Left ventricle myocardium inferior (tissue), 1 donor: ENCODE measurements around the gene RARS2. TPM values are rescaled to one million over a fixed set of nuclear protein-coding genes. Genes with fewer than 3 reads are reported as not detected.

Source experiments
- DNase-seq: peaks from one replicate; pipeline ENCODE4 v3.0.0-alpha.2; 2020
- H3K27ac ChIP-seq: fragments of 200-600 bp; replicated peaks from 2 replicates; pipeline ENCODE4 v1.8.0; 2021
- H3K27me3 ChIP-seq: fragments of 200-600 bp; 2 replicates; pipeline ENCODE4 v1.8.0; 2021; ENCODE audit warnings: low read depth
- H3K36me3 ChIP-seq: fragments of 200-600 bp; 2 replicates; pipeline ENCODE4 v1.8.0; 2021
- H3K4me1 ChIP-seq: fragments of 200-600 bp; 2 replicates; pipeline ENCODE4 v1.8.0; 2021
- H3K4me3 ChIP-seq: fragments of 200-600 bp; 2 replicates; pipeline ENCODE4 v1.8.0; 2021; ENCODE audit warnings: mild to moderate bottlenecking, moderate library complexity
- H3K9me3 ChIP-seq: fragments of 200-600 bp; replicated peaks from 2 replicates; pipeline ENCODE4 v1.8.0; 2021
- intact Hi-C: fragments of 100-400 bp; cut with micrococcal nuclease; formaldehyde crosslinking; loops from one replicate; pipeline ENCODE4 v1.11.0; 2022
- total RNA-seq: library from RNA; stranded (reverse); fragmentation: NEBNext Ultra II Directional; extraction: Animal tissue kit (Norgen Biotek cat#: 25700); gene quantifications from one replicate; pipeline ENCODE4 v1.2.1, GENCODE V29; 2021
- TF ChIP-seq, protein P1 (sequence below): fragments of 200-600 bp; IDR thresholded peaks from 2 replicates; pipeline ENCODE4 v1.8.0; 2021; ENCODE audit warnings: antibody characterized with exemption, mild to moderate bottlenecking, borderline replicate concordance
- donor health status: DM: no; HTN: yes; CAD: no; lungs with severe emphysema.

The RARS2 gene
- total RNA-seq, 1 donor from 2014 or later: 19.5 TPM

DNA sequence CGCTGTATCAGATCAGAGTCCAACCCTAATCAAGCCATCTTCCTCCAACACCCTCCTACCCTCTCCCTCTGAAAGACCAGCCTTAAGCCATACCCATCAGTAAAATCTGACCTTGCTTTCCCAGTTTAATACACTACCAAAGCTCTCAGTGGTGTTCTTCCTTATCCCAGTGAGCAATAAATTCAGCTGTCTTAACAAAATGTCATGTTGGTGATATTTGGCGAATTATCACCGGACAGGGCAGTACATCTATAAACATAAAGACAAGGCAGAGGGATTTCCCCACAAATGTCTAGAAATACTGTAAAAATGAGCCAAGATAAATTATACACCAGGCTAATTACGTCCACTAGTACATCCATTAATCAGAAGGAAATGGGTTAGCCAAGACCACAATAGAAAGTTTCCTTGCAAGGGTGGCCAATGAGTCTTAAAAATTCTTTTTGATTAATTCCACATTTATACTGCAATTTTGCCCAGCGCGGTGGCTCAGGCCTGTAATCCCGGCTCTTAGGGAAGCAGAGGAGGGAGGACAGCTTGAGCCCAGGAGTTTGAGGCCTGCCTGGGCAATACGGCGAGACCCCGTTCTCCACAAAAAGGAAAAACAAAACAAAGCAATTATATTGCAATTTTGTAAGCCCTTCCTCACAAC is 905 bp downstream of the RARS2 start:
- peak overlapping the region; percentile 84 for H3K4me3 ChIP-seq
- no peaks in the 10 kb centered on the region for H3K27me3 ChIP-seq
- peaks cover 67% of the 10 kb centered on the region for H3K4me1 ChIP-seq
- intact Hi-C loops: no loop called here
- H3K36me3 ChIP-seq: no peaks in the 10 kb centered on the region
- no peaks in the 10 kb centered on the region for H3K9me3 ChIP-seq
- TF ChIP-seq, protein P1, sequence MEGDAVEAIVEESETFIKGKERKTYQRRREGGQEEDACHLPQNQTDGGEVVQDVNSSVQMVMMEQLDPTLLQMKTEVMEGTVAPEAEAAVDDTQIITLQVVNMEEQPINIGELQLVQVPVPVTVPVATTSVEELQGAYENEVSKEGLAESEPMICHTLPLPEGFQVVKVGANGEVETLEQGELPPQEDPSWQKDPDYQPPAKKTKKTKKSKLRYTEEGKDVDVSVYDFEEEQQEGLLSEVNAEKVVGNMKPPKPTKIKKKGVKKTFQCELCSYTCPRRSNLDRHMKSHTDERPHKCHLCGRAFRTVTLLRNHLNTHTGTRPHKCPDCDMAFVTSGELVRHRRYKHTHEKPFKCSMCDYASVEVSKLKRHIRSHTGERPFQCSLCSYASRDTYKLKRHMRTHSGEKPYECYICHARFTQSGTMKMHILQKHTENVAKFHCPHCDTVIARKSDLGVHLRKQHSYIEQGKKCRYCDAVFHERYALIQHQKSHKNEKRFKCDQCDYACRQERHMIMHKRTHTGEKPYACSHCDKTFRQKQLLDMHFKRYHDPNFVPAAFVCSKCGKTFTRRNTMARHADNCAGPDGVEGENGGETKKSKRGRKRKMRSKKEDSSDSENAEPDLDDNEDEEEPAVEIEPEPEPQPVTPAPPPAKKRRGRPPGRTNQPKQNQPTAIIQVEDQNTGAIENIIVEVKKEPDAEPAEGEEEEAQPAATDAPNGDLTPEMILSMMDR: no peak
- peak overlapping the region; percentile 82 for H3K27ac ChIP-seq
- DNase-seq: no peak

DNA sequence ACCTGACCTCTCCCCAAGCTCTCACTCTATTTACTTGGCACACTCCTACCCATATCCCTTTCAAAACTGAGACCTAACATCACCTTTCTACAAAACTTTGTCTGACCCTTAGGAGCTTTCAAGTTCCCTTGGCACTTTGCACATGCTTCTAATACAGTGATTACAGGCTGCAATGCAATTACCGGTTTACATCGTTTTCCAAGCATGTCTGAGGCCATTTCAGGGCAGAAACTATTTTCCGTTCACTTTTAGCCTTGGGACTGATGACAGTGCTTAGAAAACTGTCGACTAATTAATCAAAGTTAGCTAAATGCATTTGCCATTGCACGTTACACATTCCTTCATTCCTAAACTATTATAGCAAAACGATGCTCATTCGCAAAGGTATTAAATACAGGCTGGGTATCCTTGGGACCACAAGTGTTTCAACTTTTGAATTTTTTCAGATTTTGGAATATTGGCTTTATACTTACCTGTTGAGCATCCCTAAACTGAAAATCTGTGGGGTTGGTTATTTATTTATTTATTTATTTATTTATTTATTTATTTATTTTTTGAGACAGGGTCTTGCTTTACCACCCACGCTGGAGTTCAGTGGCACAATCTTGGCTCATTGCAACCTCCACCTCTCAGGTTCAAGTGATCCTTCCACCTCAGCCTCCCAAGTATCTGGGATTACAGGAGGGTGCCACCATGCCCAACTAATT is 3.3 kb downstream of the RARS2 start:
- Histone ChIP-seq H3K27ac (no peak overlapping the region), H3K4me1 (peaks cover 63% of the 10 kb centered on the region), H3K4me3 (no peak overlapping the region), H3K27me3 (no peaks in the 10 kb centered on the region), H3K36me3 (peaks cover 19% of the 10 kb centered on the region), H3K9me3 (no peaks in the 10 kb centered on the region)
- DNase-seq: no peak
- TF ChIP-seq, protein P1: no peak
- intact Hi-C loops: no loop called here

DNA sequence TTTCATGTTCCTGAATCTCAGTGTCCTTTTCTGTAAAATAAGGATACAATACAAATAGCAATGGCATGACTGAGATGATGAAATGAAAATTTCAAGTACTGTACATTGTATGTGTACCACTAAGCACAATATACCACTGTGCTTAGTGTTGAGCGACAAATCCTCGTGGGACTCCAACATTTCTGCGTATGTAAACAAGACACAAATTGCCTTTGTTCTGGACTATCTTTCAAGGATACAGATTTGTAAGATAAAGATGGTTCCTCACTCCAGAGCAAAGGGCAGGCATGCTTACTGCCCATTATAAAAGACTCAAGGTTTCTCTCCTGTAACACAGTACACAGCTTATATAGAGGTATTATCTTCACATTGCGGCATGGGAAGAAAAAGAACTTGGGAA is 6.0 kb downstream of the RARS2 start:
- intact Hi-C loops: no loop called here
- TF ChIP-seq, protein P1: no peak
- Histone ChIP-seq H3K4me1 (peaks cover 44% of the 10 kb centered on the region), H3K4me3 (no peak overlapping the region), H3K9me3 (no peaks in the 10 kb centered on the region), H3K27me3 (no peaks in the 10 kb centered on the region), H3K36me3 (peaks cover 36% of the 10 kb centered on the region), H3K27ac (no peak overlapping the region)
- DNase-seq: no peak

DNA sequence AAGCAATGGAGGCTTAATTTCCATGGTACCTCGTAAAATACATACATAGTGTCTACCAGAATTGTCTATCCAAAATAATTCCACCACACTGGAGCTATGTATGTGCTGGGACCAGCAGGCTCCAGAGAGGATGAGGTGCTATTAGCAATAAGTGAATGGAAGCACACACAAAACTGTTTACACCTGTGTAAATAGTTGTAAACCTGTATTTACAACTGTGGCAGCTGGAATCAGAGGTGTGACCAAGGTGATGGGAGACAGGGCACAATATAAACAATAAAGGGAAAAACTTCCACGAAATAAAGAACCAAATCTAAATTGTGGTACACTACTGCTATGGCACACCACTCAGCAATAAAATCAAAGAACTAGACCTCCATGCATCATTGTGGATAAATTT is 14.4 kb downstream of the RARS2 start:
- DNase-seq: no peak
- Histone ChIP-seq H3K4me1 (peaks cover 38% of the 10 kb centered on the region), H3K36me3 (peaks cover 8% of the 10 kb centered on the region), H3K9me3 (no peaks in the 10 kb centered on the region), H3K4me3 (no peak overlapping the region), H3K27me3 (no peaks in the 10 kb centered on the region), H3K27ac (no peak overlapping the region)
- intact Hi-C loops: no loop called here
- TF ChIP-seq, protein P1: no peak

DNA sequence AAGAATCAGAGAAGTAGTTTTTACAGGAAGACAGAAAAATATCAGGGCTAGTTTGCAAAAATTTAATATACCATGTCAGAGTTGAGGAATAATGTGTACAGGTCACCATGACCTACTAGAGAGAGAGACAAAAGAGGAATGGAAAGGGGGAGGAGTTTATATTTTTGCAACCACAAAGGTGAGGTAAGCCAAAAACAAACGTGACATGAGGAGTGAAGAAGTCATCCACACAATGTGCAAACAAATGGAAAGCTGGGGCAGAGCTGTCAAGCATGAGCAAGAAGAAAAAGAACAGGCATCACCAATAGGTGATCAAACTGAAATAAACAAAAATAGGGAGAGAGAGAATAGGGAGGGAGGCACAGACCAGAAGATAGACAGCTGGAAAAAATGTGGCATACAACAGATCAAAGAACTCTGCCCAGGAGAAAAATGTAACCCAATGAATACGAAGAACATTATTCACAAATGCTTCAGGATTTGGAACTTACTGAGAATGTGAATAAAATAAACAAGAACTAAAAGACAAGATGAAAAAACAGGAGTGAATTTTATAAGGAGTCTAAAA is 15.5 kb downstream of the RARS2 start:
- DNase-seq: no peak
- TF ChIP-seq, protein P1: no peak
- H3K36me3 ChIP-seq: no peaks in the 10 kb centered on the region
- H3K27ac ChIP-seq: no peak overlapping the region
- no peak overlapping the region for H3K4me3 ChIP-seq
- H3K27me3 ChIP-seq: no peaks in the 10 kb centered on the region
- no peaks in the 10 kb centered on the region for H3K9me3 ChIP-seq
- peaks cover 37% of the 10 kb centered on the region for H3K4me1 ChIP-seq
- intact Hi-C loops: no loop called here
